HepG2 (cell line): ENCODE data around the gene ELAPOR1. TPM values are rescaled to one million over a fixed set of nuclear protein-coding genes. Genes with fewer than 3 reads are reported as not detected.
A peak's percentile ranks its signal among the peaks of the same experiment; 100 is the strongest.

ENCODE experiments used
- ATAC-seq: fragments of 200-7000 bp; cut with Tn5 transposase; 3 replicates; pipeline ENCODE4 v1.9.1; 2020; ENCODE audit warnings: mild to moderate bottlenecking, moderate library complexity
- BruUV-seq: library from RNA; stranded (reverse); fragments of 400-500 nt; replicated peaks from 2 replicates; lab custom pipeline; 2021; lab: Mats Ljungman, UMichigan
- CTCF ChIA-PET: fragments of 300-600 bp; formaldehyde crosslinking; extraction: SDS; loops from one replicate; lab custom pipeline; 2021; ENCODE audit warnings: low total read pairs, inconsistent platforms, low intra/inter-chr PET ratio; lab: Yijun Ruan, JAX
- POLR2A ChIA-PET: fragments of 350-600 bp; sonication (Branson Sonifier 250); formaldehyde crosslinking; loops from one replicate; lab custom pipeline; 2020; ENCODE audit warnings: antibody characterized with exemption, inconsistent platforms; lab: Yijun Ruan, JAX
- DNase-seq: peaks from one replicate; pipeline ENCODE4 v3.0.0-alpha.2; 2015; ENCODE audit warnings: low spot score
- FAIRE-seq: peaks from 3 replicates; lab custom pipeline; 2011; peaks lifted over from hg19 to GRCh38; lab: Jason Lieb, UNC
- H2AFZ ChIP-seq: one replicate; pipeline ENCODE4 v1.6.1; 2011; ENCODE audit warnings: low read length, inconsistent platforms
- H3K27ac ChIP-seq: fragments of 300-600 bp; 3 replicates; pipeline ENCODE4 v1.8.0; 2011; ENCODE audit warnings: mixed run types, mild to moderate bottlenecking, mixed read lengths, low read length, inconsistent platforms; ENCODE audit not compliant: insufficient read depth; ENCODE audit errors: extremely low read length
- H3K27me3 ChIP-seq, 2 experiments: fragments of 200-600 bp in 1 of 2; 2 replicates in 1 of 2; 3 replicates in 1 of 2; pipeline versions ENCODE4 v1.6.0 to v1.8.0; 2011; ENCODE audit warnings: low read length in 2 of 2, mild to moderate bottlenecking in 2 of 2, moderate library complexity in 2 of 2, inconsistent platforms in 1 of 2; ENCODE audit not compliant: insufficient read depth in 2 of 2, control insufficient read depth in 1 of 2
- H3K36me3 ChIP-seq, 2 experiments: fragments of 200-600 bp in 1 of 2; replicated peaks in 1 of 2; 2 replicates in 1 of 2; 3 replicates in 1 of 2; pipeline versions ENCODE4 v1.5.1 to v1.8.0; 2011; ENCODE audit warnings: low read length in 2 of 2, inconsistent platforms in 1 of 2; ENCODE audit not compliant: insufficient read depth in 2 of 2, control insufficient read depth in 1 of 2
- H3K4me1 ChIP-seq: 2 replicates; pipeline ENCODE4 v1.5.1; 2012; ENCODE audit warnings: low read length, inconsistent platforms; ENCODE audit not compliant: insufficient read depth
- H3K4me2 ChIP-seq: 2 replicates; pipeline ENCODE4 v1.6.0; 2011; ENCODE audit warnings: low read depth, low read length, inconsistent platforms
- H3K4me3 ChIP-seq, 3 experiments: fragments of 200-600 bp in 1 of 3; sonication (generic), shearing (Covaris generic) in 1 of 3; replicated peaks in 1 of 3; 2 replicates each; pipeline ENCODE4 v1.5.1; 2011 to 2016; ENCODE audit warnings: low read length in 3 of 3, inconsistent platforms in 2 of 3, low read depth in 2 of 3, mild to moderate bottlenecking in 2 of 3, control low read depth in 1 of 3, mixed read lengths in 1 of 3; ENCODE audit not compliant: insufficient read depth in 1 of 3
- H3K79me2 ChIP-seq: one replicate; pipeline ENCODE4 v1.6.1; 2011; ENCODE audit warnings: low read length, inconsistent platforms; ENCODE audit not compliant: insufficient read depth
- H3K9ac ChIP-seq: 2 replicates; pipeline ENCODE4 v1.6.0; 2011; ENCODE audit warnings: mild to moderate bottlenecking, low read depth, low read length, inconsistent platforms; ENCODE audit not compliant: insufficient read depth
- H3K9me3 ChIP-seq: 2 replicates; pipeline ENCODE4 v1.5.1; 2012; ENCODE audit warnings: mild to moderate bottlenecking, low read length
- H4K20me1 ChIP-seq: 2 replicates; pipeline ENCODE4 v1.6.0; 2011; ENCODE audit warnings: inconsistent platforms, mild to moderate bottlenecking, low read length, moderate library complexity; ENCODE audit not compliant: insufficient read depth
- CCAR2 ChIP-seq: fragments of 200-400 bp; formaldehyde crosslinking; optimal IDR thresholded peaks from 2 replicates; pipeline ENCODE3; 2018; ENCODE audit warnings: low read depth, mild to moderate bottlenecking, low read length, moderate library complexity
- FLYWCH1 ChIP-seq: sonication (generic); formaldehyde crosslinking; IDR thresholded peaks from 2 replicates; pipeline ENCODE4 v1.8.1; 2023; ENCODE audit warnings: mild to moderate bottlenecking, missing genetic modification reagents
- MXI1 ChIP-seq: IDR thresholded peaks from 3 replicates; pipeline ENCODE4 v1.6.1; 2012; ENCODE audit warnings: low read depth, low read length, inconsistent platforms, borderline replicate concordance
- NCOA1 ChIP-seq: sonication (generic); formaldehyde crosslinking; IDR thresholded peaks from 2 replicates; pipeline ENCODE4 v1.9.0; 2021; ENCODE audit warnings: missing genetic modification reagents
- NPAS2 ChIP-seq: sonication (generic); formaldehyde crosslinking; IDR thresholded peaks from 2 replicates; pipeline ENCODE4 v1.8.0; 2022; ENCODE audit warnings: mild to moderate bottlenecking, missing genetic modification reagents, borderline replicate concordance
- PCBP2 ChIP-seq: fragments of 200-400 bp; formaldehyde crosslinking; optimal IDR thresholded peaks from 2 replicates; pipeline ENCODE3; 2018; ENCODE audit warnings: low read length, low read depth; ENCODE audit not compliant: poor library complexity, severe bottlenecking
- PHF5A ChIP-seq: IDR thresholded peaks from one replicate; pipeline ENCODE4 v1.6.1; 2018; ENCODE audit warnings: low read depth, missing genetic modification reagents; ENCODE audit not compliant: unreplicated experiment
- PRDM10 ChIP-seq: sonication (generic); formaldehyde crosslinking; IDR thresholded peaks from 2 replicates; pipeline ENCODE4 v1.4.0; 2020; ENCODE audit warnings: low read depth, missing genetic modification reagents
- SIN3A ChIP-seq: IDR thresholded peaks from 2 replicates; pipeline ENCODE4 v1.6.1; 2011; ENCODE audit warnings: low read depth, mild to moderate bottlenecking, control low read depth, low read length, borderline replicate concordance
- TFE3 ChIP-seq: IDR thresholded peaks from 2 replicates; pipeline ENCODE4 v1.6.1; 2016
- ZBTB46 ChIP-seq: sonication (generic); formaldehyde crosslinking; IDR thresholded peaks from 2 replicates; pipeline ENCODE4 v1.4.0; 2020; ENCODE audit warnings: mild to moderate bottlenecking, missing genetic modification reagents, borderline replicate concordance
- ZC3H13 ChIP-seq: sonication (generic); formaldehyde crosslinking; IDR thresholded peaks from 2 replicates; pipeline ENCODE4 v1.8.1; 2023; ENCODE audit warnings: mild to moderate bottlenecking, missing genetic modification reagents, moderate library complexity
- ZNF414 ChIP-seq: sonication (generic); formaldehyde crosslinking; IDR thresholded peaks from 2 replicates; pipeline ENCODE4 v1.5.0; 2020; ENCODE audit warnings: missing genetic modification reagents
- ZNF576 ChIP-seq: sonication (generic); formaldehyde crosslinking; IDR thresholded peaks from 2 replicates; pipeline ENCODE4 v1.4.0; 2020; ENCODE audit warnings: mild to moderate bottlenecking, missing genetic modification reagents
- ZNF772 ChIP-seq: sonication (generic); formaldehyde crosslinking; IDR thresholded peaks from 2 replicates; pipeline ENCODE4 v1.5.0; 2020; ENCODE audit warnings: mild to moderate bottlenecking, missing genetic modification reagents
- WGBS: methylation state at CpG from one replicate; pipeline ENCODE4 v1.1.6; 2017; ENCODE audit warnings: low lambda C conversion rate; 5-methylcytosine and 5-hydroxymethylcytosine counted together
- in situ Hi-C: cut with HindIII; loops from 2 replicates; pipeline ENCODE4 v1.10.0; 2017; ENCODE audit warnings: low pct_unique_long_range_greater_than_20kb; ENCODE audit not compliant: extremely low pct_ligation_motif_present
- intact Hi-C: fragments of 100-400 bp; cut with micrococcal nuclease; formaldehyde crosslinking; loops from one replicate; pipeline ENCODE4 v1.10.0; 2022; ENCODE audit not compliant: unreplicated experiment
- polyA plus RNA-seq, 8 experiments: library from polyadenylated mRNA; depleted of rRNA in 3 of 8; stranded (reverse) in 7 of 8; unstranded in 1 of 8; fragments of >200 nt; fragmentation: Illumina TruSeq in 4 of 8; extraction: Trizol in 4 of 8; gene quantifications; 2 replicates each; pipeline versions ENCODE4 v1.2.1 to v1.2.3, GENCODE V29; 2011 to 2016; ENCODE audit warnings: low read depth in 4 of 8, missing spikeins in 1 of 8, mixed read lengths in 1 of 8; ENCODE audit not compliant: insufficient read depth in 1 of 8
- total RNA-seq, 5 experiments: library from RNA; depleted of rRNA; stranded (reverse); fragments of >200 nt; fragmentation: Illumina TruSeq; extraction: Trizol; gene quantifications; 2 replicates each; pipeline ENCODE4 v1.2.3, GENCODE V29; 2016; ENCODE audit warnings: low read depth in 1 of 5

ELAPOR1 gene
- total and polyA plus RNA-seq, 2 of the 13 experiments (the other 11 are each of a cell fraction or from before 2014, with no cell fraction given) = 0.13 to 0.20 TPM

- ATAC-seq (peak; percentile 93), FAIRE-seq (peak; percentile 99), DNase-seq (peak; percentile 94)
- in situ Hi-C loops (no loop called here), intact Hi-C loops (no loop called here)
- no peaks in the 10 kb centered on the region for H3K9me3 ChIP-seq
- peak overlapping the region; percentile 66 for H3K27ac ChIP-seq
- H3K9ac ChIP-seq = peak overlapping the region; percentile 9; the same call in 1 of the 2 replicates
- H2AFZ ChIP-seq = no peak overlapping the region
- no TSS peak for BruUV-seq
- H3K27me3 ChIP-seq = peaks cover 0 to 1% of the 10 kb centered on the region in 2 experiments; a peak in 1 of 5 replicates
- WGBS = 0% methylated on average over 2 of the region's 2 CpGs
- no peaks in the 10 kb centered on the region for H4K20me1 ChIP-seq
- H3K36me3 ChIP-seq = no peaks in the 10 kb centered on the region
- peak overlapping the region; percentile 55 for H3K4me2 ChIP-seq
- peaks cover 71% of the 10 kb centered on the region for H3K4me1 ChIP-seq
- H3K79me2 ChIP-seq = no peaks in the 10 kb centered on the region
- ChIA-PET CTCF (interaction anchor here (0.7 kb wide), 1 partner anchor 53 kb away, joined by 3 read pairs; no protein-coding TSS in a partner anchor), POLR2A (interaction anchor here (0.8 to 1.5 kb wide), 3 partner anchors 24 to 57 kb away, joined by 3 to 8 read pairs (median 6); a partner anchor contains a TSS)
- no peak overlapping the region; a peak in 1 of 6 replicates for H3K4me3 ChIP-seq
- TF ChIP-seq FLYWCH1 (CRISPR knock-in tag) = no peak
- TF ChIP-seq SIN3A = no peak
- no peak for TF ChIP-seq PHF5A (CRISPR knock-in tag)
- no peak for TF ChIP-seq PRDM10 (CRISPR knock-in tag)
- TF ChIP-seq TFE3 (CRISPR knock-in tag) = no peak
- no peak for TF ChIP-seq PCBP2
- no peak for TF ChIP-seq ZC3H13 (CRISPR knock-in tag)
- no peak for TF ChIP-seq NPAS2 (CRISPR knock-in tag)
- peak; percentile 48; the same call in 1 of the 2 replicates for TF ChIP-seq ZNF772
- TF ChIP-seq ZBTB46 (CRISPR knock-in tag) = no peak
- TF ChIP-seq MXI1 = 0 out of 3 replicates have a peak, but pooled peaks have one; percentile 22
- no peak for TF ChIP-seq ZNF576 (CRISPR knock-in tag)
- no peak for TF ChIP-seq CCAR2
- TF ChIP-seq ZNF414 (CRISPR knock-in tag) = no peak
- no peak for TF ChIP-seq NCOA1 (CRISPR knock-in tag)
These were observed 43.0 kb downstream of the ELAPOR1 start for GRCh38 chr1:109156916-109157385.
